Breast epithelium (tissue), 3 donors: Measurements from ENCODE around the gene OR2G2.

ENCODE experiments used
- POLR2A ChIP-seq: fragments of 450-650 bp; IDR thresholded peaks from one replicate; pipeline ENCODE4 v1.6.1; 2016; ENCODE audit warnings: antibody characterized with exemption, mild to moderate bottlenecking, moderate library complexity
- POLR2AphosphoS5 ChIP-seq, 3 donors: sonication (generic); formaldehyde crosslinking; IDR thresholded peaks; one replicate each; pipeline ENCODE4 v1.6.1; 2017; ENCODE audit warnings: antibody characterized with exemption in 3 of 3
- TF ChIP-seq, protein P1 (sequence below), 3 donors: fragments of 450-650 bp; IDR thresholded peaks; one replicate each; pipeline ENCODE4 v1.5.1; 2016 to 2017; ENCODE audit warnings: antibody characterized with exemption in 3 of 3, mild to moderate bottlenecking in 3 of 3, moderate library complexity in 3 of 3

DNA sequence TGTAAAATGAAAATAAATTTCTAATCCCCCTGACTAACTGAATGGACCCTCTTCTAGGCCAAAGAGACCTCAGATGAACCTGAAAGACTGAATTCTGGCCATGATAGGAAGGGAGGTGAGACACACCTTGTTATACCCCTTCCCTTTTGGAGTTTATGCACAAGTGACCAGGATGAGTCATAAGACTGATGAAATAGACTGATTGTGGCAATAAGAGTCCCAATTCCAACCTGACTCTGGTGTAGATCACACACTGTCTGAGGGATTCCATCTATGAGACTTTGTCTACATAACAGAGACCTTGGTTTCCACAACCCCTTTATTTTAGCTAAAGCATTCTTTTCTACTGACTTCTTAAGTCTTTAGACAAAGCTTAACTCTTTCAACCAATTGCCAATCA lies 13.5 kb upstream of the OR2G2 start:
- TF ChIP-seq POLR2AphosphoS5 (IDR thresholded peaks at IDR 0.05) (no peak), POLR2A (no peak)
- TF ChIP-seq, protein P1, sequence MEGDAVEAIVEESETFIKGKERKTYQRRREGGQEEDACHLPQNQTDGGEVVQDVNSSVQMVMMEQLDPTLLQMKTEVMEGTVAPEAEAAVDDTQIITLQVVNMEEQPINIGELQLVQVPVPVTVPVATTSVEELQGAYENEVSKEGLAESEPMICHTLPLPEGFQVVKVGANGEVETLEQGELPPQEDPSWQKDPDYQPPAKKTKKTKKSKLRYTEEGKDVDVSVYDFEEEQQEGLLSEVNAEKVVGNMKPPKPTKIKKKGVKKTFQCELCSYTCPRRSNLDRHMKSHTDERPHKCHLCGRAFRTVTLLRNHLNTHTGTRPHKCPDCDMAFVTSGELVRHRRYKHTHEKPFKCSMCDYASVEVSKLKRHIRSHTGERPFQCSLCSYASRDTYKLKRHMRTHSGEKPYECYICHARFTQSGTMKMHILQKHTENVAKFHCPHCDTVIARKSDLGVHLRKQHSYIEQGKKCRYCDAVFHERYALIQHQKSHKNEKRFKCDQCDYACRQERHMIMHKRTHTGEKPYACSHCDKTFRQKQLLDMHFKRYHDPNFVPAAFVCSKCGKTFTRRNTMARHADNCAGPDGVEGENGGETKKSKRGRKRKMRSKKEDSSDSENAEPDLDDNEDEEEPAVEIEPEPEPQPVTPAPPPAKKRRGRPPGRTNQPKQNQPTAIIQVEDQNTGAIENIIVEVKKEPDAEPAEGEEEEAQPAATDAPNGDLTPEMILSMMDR (IDR thresholded peaks at IDR 0.05): no peak
